ENCODE results near the gene COL6A5. TPM values are rescaled to one million over a fixed set of nuclear protein-coding genes. Genes with fewer than 3 reads are reported as not detected.

COL6A5 gene
- total RNA-seq, 1 donor from 2014 or later: not detected

DNA sequence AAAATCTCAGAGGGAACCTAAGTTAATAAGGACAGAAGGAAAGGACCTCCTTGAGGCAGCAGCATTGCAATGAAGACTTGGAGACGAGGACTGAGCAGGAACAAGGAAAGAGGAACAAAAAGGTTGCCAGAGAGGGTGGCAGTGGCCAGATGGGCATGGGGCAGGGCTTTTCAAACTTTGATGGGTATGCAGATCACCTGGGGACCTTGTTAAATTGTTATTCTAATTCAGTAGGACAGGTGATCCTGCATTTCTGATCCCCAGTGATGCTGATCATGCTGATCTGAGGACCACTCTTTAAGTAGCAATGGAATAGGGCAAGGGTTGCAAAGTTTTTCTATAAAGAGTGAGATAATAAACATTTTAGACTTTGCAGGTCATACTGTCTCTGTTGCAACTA, 182.6 kb downstream of the COL6A5 start:
- intact Hi-C loops (cut with micrococcal nuclease): no loop called here
- H3K4me1 Mint-ChIP-seq: peaks cover 5% of the 10 kb centered on the region
- H3K9me3 Mint-ChIP-seq: no peaks in the 10 kb centered on the region
- DNase-seq: no peak
- no peak overlapping the region for H3K27ac Mint-ChIP-seq
- H3K27me3 Mint-ChIP-seq: peaks cover 3% of the 10 kb centered on the region
- no peak overlapping the region for H3K4me3 Mint-ChIP-seq
- H3K36me3 Mint-ChIP-seq (ENCODE audit: low read depth): no peaks in the 10 kb centered on the region

DNA sequence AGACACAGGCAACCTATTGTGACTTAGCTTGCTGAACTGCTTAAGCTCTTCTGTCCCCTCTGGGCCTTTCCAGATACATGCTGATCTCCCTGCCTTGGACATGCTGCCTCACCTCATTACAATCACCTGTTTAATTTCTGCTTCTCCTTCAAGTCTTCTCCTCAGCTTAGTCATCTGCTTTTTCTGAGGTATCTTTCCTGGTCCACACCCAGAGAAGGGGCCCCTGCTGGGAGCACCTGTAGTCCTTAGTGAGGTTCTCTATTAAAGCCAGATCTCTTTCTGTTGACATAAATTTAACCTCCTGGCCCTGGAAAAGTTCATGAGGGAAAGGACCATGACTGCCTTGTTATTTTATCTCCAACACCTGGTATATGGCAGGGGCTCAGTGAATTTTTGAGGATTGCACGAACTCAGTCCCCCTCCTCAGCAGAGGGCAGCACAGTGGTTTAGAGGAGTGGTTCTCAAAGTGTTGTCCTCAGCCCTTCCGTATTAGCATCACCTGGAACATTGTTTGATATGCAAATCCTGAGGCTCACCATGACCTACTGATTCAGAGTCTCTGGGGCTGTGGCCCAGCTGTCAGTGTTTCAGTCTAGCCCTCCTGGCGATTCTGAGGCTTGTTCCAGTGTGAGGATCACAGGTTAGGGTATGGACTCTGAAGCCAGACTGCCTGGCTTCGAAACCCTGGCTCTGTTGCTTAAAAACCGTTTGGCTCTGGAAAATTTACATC, 184.2 kb downstream of the COL6A5 start:
- intact Hi-C loops (cut with micrococcal nuclease): no loop called here
- Mint-ChIP-seq H3K27me3 (peaks cover 3% of the 10 kb centered on the region), H3K4me3 (no peak overlapping the region), H3K36me3 (ENCODE audit: low read depth) (no peaks in the 10 kb centered on the region), H3K4me1 (peaks cover 5% of the 10 kb centered on the region), H3K9me3 (no peaks in the 10 kb centered on the region), H3K27ac (no peak overlapping the region)
- DNase-seq: no peak

DNA sequence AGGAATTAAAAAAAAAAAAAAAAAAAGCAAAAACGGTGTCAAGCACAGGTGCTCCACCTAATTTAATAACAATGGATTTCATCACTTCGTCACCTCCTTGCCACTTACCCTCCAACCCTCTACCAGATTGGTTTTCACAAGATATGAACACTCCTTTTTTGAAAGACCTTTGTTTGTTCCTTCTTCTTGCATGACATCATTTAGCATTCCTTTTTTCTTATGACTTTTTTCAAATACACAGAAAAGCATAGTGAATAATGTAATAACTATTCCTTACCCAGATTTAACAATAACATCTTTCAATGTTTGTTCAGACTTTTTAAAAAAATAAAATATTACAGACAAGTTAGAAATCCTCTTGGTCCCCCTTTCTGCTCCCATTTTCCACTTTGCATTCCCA, 187.8 kb downstream of the COL6A5 start:
- H3K4me3 Mint-ChIP-seq: no peak overlapping the region
- H3K27ac Mint-ChIP-seq: no peak overlapping the region
- peaks cover 6% of the 10 kb centered on the region for H3K27me3 Mint-ChIP-seq
- intact Hi-C loops (cut with micrococcal nuclease): no loop called here
- H3K4me1 Mint-ChIP-seq: peaks cover 5% of the 10 kb centered on the region
- DNase-seq: no peak
- no peaks in the 10 kb centered on the region for H3K36me3 Mint-ChIP-seq (ENCODE audit: low read depth)
- no peaks in the 10 kb centered on the region for H3K9me3 Mint-ChIP-seq

Other genes with a start within 250 kb of the COL6A5 start
- gene COL6A6, start 171.5 kb downstream of the COL6A5 start, total RNA-seq: not detected in 2 replicates